Renal pelvis (tissue), 4 donors: ENCODE data around the gene NXN. TPM values are rescaled to one million over a fixed set of nuclear protein-coding genes. Genes with fewer than 3 reads are reported as not detected.
"Not testable (repeated sequence)": the region's sequence is repeated elsewhere in the genome, so short reads cannot be mapped to it uniquely, and the experiment has no call there.

Experiments
- DNase-seq: peaks from one replicate; pipeline ENCODE4 v3.0.0-alpha.2; 2013
- polyA plus RNA-seq, 3 donors: library from polyadenylated mRNA; unstranded; fragments of 120-200 nt; gene quantifications; one replicate each; pipeline ENCODE4 v1.2.1, GENCODE V29; 2013; ENCODE audit not compliant: insufficient read length in 3 of 3

Gene NXN
- polyA plus RNA-seq, 3 donors: 35.4 to 38.2 (median 37.8) TPM

- no peak for DNase-seq
Measured at GRCh38 chr17:867896-868489, 111.6 kb downstream of the NXN start.

- DNase-seq: not testable (repeated sequence)
Measured at GRCh38 chr17:867238-867637, 112.3 kb downstream of the NXN start.

GRCh38 chr17:866568-867103 lies 112.9 kb downstream of the NXN start:
- DNase-seq: no peak

GRCh38 chr17:864315-864714 lies 115.3 kb downstream of the NXN start:
- DNase-seq: no peak

GRCh38 chr17:863880-864279 lies 115.7 kb downstream of the NXN start:
- DNase-seq: no peak

GRCh38 chr17:862582-862981 lies 117.0 kb downstream of the NXN start:
- DNase-seq: no peak

GRCh38 chr17:861364-861763 lies 118.2 kb downstream of the NXN start:
- no peak for DNase-seq

GRCh38 chr17:860805-861204 lies 118.8 kb downstream of the NXN start:
- no peak for DNase-seq

GRCh38 chr17:859824-860195 lies 119.8 kb downstream of the NXN start:
- no peak for DNase-seq

- peak; percentile 89 for DNase-seq
Measured at GRCh38 chr17:859061-859823, 120.3 kb downstream of the NXN start.

- no peak for DNase-seq
Measured at GRCh38 chr17:856149-856548, 123.4 kb downstream of the NXN start.

GRCh38 chr17:855569-855968 lies 124.0 kb downstream of the NXN start:
- DNase-seq: no peak

- DNase-seq: not testable (repeated sequence)
Measured at GRCh38 chr17:852850-853249, 126.7 kb downstream of the NXN start.

- DNase-seq: no peak
Measured at GRCh38 chr17:852349-852748, 127.2 kb downstream of the NXN start.

GRCh38 chr17:851924-852323 lies 127.7 kb downstream of the NXN start:
- no peak for DNase-seq

- no peak for DNase-seq
Measured at GRCh38 chr17:850851-851763, 128.5 kb downstream of the NXN start.

GRCh38 chr17:850086-850850 lies 129.3 kb downstream of the NXN start:
- DNase-seq: no peak

- no peak for DNase-seq
Measured at GRCh38 chr17:848402-848801, 131.2 kb downstream of the NXN start.

- no peak for DNase-seq
Measured at GRCh38 chr17:846901-847843, 132.4 kb downstream of the NXN start.

- DNase-seq: no peak
Measured at GRCh38 chr17:841313-841712, 138.3 kb downstream of the NXN start.
